Erythroblast (primary cell): ENCODE data around the gene TBC1D8.

ENCODE experiments used
- DNase-seq, 2 experiments: peaks; one replicate each; lab custom pipeline; 2025; lab: John Stamatoyannopoulos, UW
- GATA1 ChIP-seq: IDR thresholded peaks from 2 replicates; pipeline ENCODE4 v1.6.1; 2011; ENCODE audit warnings: low read depth, mild to moderate bottlenecking, control low read depth, low read length, moderate library complexity
- POLR2A ChIP-seq: IDR thresholded peaks from 2 replicates; pipeline ENCODE4 v1.6.1; 2011; ENCODE audit warnings: mild to moderate bottlenecking, low read length

Gene TBC1D8

DNA sequence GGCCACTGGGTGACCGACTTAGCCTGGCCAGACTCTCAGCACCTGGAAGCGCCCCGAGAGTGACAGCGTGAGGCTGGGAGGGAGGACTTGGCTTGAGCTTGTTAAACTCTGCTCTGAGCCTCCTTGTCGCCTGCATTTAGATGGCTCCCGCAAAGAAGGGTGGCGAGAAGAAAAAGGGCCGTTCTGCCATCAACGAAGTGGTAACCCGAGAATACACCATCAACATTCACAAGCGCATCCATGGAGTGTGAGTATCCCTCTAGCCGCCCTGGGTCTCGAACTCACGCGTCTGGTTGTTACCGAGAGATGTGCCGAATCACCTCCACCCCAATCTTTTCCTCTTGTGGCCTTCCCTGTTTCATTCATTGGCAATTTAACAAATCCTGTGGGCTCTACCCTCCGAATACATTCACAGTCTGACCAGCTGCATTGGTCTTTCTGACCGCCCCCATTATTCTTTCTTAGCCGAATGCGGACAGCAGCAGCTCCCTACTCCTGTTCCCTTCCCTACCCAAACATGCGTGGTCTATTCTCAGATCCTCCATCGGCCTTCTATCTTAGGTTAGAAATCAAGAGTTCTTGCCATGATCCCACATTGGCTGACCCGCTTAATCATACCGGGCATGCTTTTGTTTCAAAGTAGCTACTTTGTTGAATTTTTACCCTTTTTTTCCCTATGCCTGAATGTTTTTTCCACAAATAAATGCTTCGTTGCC is 148.5 kb downstream of the TBC1D8 start:
- TF ChIP-seq POLR2A (no peak), GATA1 (no peak)
- DNase-seq = peak; percentile 64 to 75

DNA sequence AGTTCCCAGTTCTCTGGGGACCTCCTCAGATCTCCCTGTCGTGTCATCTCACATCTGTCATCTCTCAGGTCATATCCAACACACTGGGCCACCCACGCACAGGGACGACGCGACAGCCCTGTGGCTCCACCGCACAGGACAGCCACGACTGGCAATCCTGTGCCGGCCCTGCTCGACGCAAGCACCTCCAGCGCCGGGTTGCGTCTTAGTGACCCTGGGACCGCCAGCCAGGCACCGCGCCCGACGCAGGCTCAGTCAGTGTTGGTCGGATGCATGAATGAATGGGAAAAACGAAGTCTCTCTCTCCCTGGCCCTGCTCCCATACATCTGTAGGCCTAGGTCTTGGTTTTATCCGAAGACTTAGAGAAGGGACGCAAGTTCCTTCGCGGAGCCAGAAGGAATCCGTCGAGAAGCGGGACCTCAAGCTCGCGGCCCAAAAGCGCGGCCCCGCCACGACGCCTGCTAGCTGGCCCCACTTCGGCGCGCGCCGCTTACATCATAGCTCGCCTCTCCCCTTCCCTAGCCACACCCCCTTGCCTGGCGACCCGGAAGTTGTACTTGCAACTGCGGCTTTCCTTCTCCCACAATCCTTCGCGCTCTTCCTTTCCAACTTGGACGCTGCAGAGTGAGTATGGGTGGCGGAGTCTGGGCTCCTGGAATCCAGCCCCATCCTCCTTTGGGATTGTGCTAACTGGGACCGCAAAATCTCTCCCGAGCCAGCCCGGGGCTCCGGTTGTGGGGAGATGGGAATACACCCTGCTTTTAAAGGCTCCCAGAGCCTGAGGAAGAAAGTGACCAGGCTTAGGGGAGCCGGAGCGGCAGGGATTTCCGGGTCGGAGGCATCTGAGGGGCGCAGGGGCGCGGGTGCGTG is 149.3 kb downstream of the TBC1D8 start, which contains the start of gene RPL31:
TSS of gene RPL31 (plus strand) at position 599 of the 871 bp plus-strand sequence. CDS start 413 bp downstream, outside the sequence.
- TF ChIP-seq POLR2A (peak; percentile 99), GATA1 (no peak)
- DNase-seq = peak; percentile 97 to 98

DNA sequence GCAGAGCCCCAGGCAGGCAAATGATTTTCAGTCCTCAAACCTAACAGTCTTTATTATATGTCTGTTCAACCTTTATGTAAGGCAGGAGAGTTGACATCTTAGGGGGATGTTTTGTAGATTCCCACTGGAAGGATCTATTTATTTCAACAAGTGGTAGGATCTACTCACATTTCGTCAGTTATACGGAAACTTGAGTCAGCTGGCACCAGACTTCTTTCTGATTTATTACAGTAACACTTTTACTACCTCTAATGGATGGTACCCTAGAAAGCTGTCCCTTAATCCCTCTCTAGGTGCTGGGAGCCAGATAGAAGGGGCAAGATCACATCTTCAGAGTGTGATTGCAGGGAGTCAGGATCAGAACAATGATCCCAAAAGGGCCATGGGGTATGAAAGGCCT is 151.2 kb downstream of the TBC1D8 start:
- TF ChIP-seq POLR2A = no peak
- TF ChIP-seq GATA1 = no peak
- DNase-seq = no peak

DNA sequence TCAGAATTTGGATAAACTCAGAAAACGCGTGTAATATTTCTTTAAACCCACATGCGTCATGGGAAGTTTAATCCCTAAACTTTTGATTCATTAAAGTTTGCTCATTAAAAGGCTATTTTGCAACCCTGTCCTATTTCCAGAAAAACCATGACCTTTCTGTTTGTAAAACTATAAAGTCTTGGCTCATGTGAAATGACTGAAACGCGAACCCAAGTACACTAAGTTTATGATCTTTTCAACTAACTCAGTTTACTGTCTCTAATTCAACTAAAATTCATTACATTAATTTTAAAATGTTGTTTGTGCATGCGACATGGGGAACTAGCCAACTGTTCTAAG is 153.0 kb downstream of the TBC1D8 start:
- TF ChIP-seq GATA1 (no peak), POLR2A (no peak)
- no peak for DNase-seq

DNA sequence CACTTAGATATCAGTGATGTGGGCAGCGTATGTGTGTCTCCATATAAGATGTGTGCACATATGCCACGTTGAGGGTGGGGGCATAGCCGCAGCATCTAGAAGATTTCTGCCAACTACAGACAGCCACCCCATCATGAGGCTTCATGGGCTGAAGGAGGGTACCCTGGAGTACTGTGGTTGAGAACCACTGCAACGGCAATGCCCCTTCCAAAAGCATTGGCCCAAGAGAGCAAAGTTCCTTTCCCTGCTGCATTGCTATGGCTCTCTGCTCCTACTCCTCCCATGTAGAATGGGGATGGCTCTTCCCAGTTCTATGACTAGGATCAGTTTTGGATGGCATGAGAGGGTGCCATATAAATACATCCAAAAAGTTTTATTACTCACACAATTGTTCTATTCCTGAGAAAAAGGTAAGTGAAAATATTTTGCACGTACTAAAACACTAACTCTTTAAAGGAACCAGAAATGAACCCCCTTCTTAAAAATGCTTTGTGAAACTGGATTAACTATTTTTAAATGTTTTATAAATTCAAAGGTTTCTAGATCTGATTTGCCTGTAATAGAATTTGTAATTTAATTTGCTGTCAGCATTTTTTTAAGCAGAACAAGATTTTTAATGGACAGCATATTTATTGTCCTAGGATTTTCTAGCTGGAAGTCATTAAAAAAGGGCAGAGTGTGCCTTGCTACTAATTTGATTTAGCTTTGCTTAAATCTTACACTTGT is 153.5 kb downstream of the TBC1D8 start:
- TF ChIP-seq GATA1 (no peak), POLR2A (no peak)

DNA sequence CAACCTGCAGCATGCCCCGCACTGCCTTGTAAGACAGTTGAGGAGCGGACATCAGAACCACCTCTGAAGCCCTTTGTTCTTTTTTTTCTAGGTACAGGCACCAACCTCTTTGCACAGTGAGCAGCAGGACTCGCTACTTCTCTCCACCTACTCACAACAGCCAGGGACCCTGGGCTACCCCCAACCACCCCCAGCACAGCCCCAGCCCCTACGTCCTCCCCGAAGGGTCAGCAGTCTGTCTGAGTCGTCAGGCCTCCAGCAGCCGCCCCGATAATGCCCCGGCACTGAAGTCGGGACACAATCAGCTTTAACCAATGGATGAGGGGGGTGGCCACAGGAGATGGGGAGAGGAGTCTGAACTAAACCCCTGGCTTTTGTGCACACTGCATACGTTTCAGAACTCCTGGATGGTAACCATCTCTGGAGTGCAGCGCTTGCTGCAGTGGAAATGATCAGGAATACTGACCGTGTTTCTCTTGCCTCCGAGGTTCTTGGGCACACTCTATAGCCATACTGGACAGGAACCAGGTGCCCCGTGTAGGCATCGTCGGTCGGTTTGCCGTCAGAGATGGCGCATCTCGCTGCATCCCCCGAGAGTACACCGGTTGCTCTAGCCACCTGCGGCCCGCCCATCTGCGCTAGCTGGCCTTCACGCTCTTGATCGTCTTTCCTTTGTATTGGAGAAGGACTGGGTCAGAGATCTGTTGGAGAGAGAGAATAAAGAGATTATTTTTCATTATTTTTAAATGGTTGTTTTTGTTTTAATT is 155.7 kb downstream of the TBC1D8 start:
- DNase-seq = no peak
- no peak for TF ChIP-seq GATA1
- TF ChIP-seq POLR2A = no peak

More for the DNA sequence above, 153.5 kb downstream of the TBC1D8 start:
- DNase-seq = no peak

DNA sequence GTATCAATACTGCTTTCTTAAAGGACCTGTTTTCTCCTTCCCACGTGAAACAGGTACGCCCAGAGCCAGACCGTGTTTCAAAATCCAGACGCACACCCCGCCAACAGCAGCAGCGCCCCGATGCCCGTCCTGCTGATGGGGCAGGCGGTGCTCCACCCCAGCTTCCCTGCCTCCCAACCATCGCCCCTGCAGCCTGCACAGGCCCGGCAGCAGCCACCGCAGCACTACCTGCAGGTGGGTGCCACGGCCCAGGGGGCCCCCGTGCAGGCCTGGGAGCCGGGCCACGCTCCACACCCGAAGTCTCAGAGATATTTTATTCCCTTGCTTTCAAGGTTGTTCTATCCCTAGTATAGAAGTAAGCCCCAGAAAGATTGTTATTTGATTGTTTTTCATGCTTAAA is 157.9 kb downstream of the TBC1D8 start:
- no peak for TF ChIP-seq POLR2A
- TF ChIP-seq GATA1 = no peak
- DNase-seq = no peak

DNA sequence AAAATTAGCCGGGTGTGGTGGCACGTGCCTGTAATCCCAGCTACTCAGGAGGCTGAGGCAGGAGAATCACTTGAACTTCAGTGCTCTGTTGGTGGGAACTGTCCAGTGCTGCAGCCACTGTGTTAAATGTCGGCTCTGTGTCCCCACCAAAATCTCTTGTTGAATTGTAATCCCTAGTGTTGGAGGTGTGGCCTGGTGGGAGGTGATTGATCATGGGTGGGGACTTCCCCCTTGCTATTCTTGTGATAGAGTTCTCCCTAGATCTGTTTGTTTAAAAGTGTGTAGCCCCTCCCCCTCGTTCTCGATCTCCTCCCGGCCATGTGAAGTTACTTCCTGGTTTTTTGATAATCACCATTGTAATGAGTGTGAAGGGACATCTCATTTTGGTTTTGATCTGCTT is 158.9 kb downstream of the TBC1D8 start:
- no peak for TF ChIP-seq GATA1
- TF ChIP-seq POLR2A = no peak
- DNase-seq = no peak

DNA sequence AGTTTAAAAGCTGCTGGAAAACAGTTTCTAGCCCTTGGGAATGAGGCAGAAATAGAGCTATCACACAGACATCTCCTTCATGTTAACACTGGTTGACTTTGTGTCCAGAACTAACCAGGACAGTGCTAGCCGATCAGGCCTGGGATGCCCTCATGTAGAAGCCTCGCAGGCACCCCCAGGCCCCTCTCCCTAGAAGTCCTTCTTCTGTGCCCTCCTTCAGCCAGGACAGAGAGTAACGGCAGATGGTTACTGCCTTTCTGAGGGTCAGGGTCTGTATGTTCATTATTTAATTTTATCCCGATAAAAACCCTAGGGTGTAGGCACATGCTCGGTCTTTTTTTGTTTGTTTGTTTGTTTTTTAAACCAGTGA is 159.8 kb downstream of the TBC1D8 start:
- no peak for TF ChIP-seq POLR2A
- DNase-seq = no peak

DNA sequence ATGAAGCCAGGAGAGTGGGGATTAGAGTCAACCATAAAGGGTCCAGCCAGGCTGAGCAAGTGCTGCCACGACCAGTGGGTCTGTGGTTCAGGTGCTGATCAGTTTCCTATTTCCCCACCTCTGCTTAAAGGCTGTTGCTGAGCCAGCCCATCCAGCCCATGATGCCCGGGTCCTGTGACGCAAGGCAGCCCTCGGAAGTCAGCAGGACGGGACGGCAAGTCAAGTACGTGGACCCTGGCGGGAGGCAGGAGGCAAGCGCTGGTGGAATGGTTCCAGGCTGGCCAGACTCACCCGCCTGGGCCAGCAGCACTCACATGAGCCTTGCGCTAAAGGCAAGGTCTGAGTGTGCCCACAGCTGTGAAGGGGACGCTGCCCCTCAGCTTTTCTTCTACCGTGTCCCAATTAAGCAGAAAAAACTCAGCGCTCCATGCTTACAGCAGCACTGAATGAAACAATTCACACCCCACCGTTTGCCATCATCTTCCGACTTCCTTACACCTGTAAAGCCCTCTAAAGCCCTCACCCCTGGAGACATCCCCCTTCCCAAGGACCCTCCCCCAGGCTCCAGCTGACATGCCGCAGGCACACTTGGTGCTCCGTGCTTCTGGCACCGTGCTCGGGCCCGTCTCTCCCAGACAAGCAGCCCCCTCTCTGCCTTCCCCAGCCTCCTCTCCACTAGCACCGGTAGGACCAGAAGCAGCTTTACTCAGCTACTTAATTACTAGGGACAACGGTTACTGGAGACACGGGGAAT is 160.4 kb downstream of the TBC1D8 start:
- DNase-seq = no peak
- TF ChIP-seq POLR2A = no peak

DNA sequence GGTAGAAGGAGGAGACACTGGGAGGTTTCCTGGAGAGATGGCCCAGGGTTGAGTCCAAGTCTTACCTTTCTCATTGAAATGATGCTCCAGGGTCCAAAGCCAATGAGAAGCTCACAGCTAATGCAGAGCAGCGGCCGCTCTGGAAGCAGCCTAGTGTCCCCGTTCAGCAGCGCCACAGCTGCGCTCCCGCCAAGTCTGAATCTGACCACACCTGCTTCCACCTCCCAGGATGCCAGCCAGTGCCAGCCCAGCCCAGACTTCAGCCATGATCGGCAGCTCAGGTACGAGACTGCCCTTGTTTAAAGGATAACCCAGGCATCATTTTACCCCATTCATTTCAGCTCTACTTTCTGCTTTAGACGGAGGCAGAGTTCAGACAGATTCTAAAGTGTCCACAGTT is 161.0 kb downstream of the TBC1D8 start:
- DNase-seq = no peak
- TF ChIP-seq POLR2A (no peak), GATA1 (no peak)

DNA sequence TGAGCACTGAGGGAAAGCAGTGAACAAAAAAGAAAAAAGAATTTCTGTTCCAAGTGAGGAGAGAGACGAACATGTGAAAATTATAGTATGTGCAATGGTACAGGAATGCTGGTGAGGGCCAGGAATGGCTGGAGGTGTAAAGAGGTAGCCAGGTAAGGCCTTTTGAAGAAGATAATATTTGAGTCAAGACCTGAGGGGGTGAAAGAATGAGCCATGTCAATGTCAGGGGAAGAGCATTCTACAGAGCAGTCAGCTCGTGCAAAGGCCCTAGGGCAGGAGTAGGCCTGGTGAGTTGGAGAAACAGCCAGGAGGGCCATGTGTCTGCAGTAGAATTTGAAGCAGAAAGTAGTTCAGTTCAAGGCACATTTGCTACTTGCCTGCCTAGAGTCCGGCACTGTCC is 161.5 kb downstream of the TBC1D8 start:
- TF ChIP-seq POLR2A (no peak), GATA1 (no peak)
- DNase-seq = no peak
